GM19025 (cell line): Measurements from ENCODE around the gene C1orf116.

ENCODE experiments used
- ATAC-seq: cut with Tn5 transposase; IDR thresholded peaks from one replicate; pipeline ENCODE4 v1.9.1; 2021; ENCODE audit warnings: mild to moderate bottlenecking, low read depth, moderate library complexity; ENCODE audit not compliant: unreplicated experiment

C1orf116 gene

GRCh38 chr1:207002724-207003146 is 29.8 kb downstream of the C1orf116 start:
- ATAC-seq: no peak

- ATAC-seq: no peak
Measured at GRCh38 chr1:207001492-207002245, 30.9 kb downstream of the C1orf116 start.

GRCh38 chr1:207000651-207001291 is 31.8 kb downstream of the C1orf116 start:
- no peak for ATAC-seq

GRCh38 chr1:206998816-206999215 is 33.7 kb downstream of the C1orf116 start:
- no peak for ATAC-seq

GRCh38 chr1:206992790-206993189 is 39.8 kb downstream of the C1orf116 start:
- ATAC-seq: no peak

GRCh38 chr1:206987873-206988272 is 44.7 kb downstream of the C1orf116 start:
- no peak for ATAC-seq

- ATAC-seq: no peak
Measured at GRCh38 chr1:206986885-206987284, 45.7 kb downstream of the C1orf116 start.

GRCh38 chr1:206986402-206986801 is 46.2 kb downstream of the C1orf116 start:
- ATAC-seq: no peak

- ATAC-seq: no peak
Measured at GRCh38 chr1:206985162-206985749, 47.3 kb downstream of the C1orf116 start.

- ATAC-seq: peak; percentile 61
Measured at GRCh38 chr1:206982216-206982615, 50.3 kb downstream of the C1orf116 start.

GRCh38 chr1:206979379-206980043 is 53.0 kb downstream of the C1orf116 start:
- ATAC-seq: no peak

- no peak for ATAC-seq
Measured at GRCh38 chr1:206978259-206978658, 54.3 kb downstream of the C1orf116 start.

GRCh38 chr1:206975306-206975705 is 57.2 kb downstream of the C1orf116 start:
- no peak for ATAC-seq

GRCh38 chr1:206974140-206974539 is 58.4 kb downstream of the C1orf116 start:
- ATAC-seq: no peak

- no peak for ATAC-seq
Measured at GRCh38 chr1:206972728-206973127, 59.8 kb downstream of the C1orf116 start.

GRCh38 chr1:206971029-206971655 is 61.4 kb downstream of the C1orf116 start:
- ATAC-seq: peak; percentile 58

- no peak for ATAC-seq
Measured at GRCh38 chr1:206970446-206970845, 62.1 kb downstream of the C1orf116 start, which contains the start of gene FCAMR. Gene FCAMR (minus strand): TSS chr1:206970460. CDS start chr1:206970125, 335 bp downstream.

- no peak for ATAC-seq
Measured at GRCh38 chr1:206969090-206969489, 63.5 kb downstream of the C1orf116 start.
